ENCODE results near the gene ANO2.

The ANO2 gene

GRCh38 chr12:5778821-5779220 lies 166.2 kb downstream of the ANO2 start:
- DNase-seq (ENCODE audit: low spot score) = no peak

DNA sequence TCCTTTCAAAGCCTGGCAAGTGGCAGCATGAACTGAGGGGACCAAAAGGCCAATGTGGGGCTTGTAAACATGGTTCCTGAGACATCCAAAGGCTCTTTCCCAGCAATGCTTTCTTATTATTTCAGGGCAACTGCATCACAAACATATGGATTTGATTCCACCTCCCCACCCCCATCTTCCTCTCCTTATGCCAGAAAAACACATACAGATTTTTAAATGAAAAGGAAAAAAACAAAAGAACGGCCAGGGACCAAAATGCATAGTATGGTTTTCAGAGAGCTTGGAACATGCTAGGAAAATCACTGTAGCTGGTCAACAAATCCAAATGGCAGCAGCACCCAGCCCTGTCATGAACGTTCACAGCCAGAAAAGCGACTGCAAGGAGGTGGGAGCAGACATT lies 167.6 kb downstream of the ANO2 start:
- DNase-seq (ENCODE audit: low spot score) = no peak

DNA sequence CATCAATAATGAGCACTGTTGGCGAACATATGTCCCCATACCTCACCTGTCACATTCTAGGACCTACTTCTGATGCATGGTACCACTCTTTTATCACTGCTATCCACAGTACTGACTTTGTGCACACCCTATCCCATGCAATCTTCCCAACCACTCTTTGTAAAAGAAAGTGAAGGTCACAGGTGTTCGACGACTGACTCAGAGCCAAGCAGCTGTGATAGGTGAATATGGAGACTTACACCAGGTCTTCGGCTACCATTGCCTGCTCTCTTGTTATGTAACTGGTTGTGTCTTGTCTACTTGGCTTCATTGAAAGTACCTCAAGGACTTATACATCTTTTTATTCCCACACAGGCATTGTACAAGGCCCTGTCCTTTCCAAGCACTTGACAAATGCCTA lies 169.0 kb downstream of the ANO2 start:
- DNase-seq (ENCODE audit: low spot score) = no peak

GRCh38 chr12:5773550-5773949 lies 171.5 kb downstream of the ANO2 start:
- DNase-seq (ENCODE audit: low spot score) = no peak

DNA sequence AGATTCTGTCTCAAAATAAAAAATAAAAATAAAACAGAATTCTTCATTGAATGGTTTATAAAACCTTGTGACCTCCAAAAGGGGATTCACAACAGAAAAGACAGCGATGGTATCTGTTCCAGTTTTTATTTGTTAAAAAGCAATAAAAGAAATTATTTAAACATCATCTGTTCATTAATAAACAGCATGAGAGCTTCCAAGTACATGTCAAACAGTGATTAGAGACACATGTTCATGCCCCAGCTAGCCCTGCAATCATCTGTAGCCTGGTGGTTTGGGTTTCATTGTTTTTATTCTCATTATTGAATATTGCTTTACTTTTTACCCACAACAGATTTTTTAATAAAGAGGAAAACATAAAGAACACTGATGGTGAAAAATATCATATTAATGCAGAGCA lies 173.3 kb downstream of the ANO2 start:
- no peak for DNase-seq (ENCODE audit: low spot score)

GRCh38 chr12:5770727-5771126 lies 174.3 kb downstream of the ANO2 start:
- no peak for DNase-seq (ENCODE audit: low spot score)

DNA sequence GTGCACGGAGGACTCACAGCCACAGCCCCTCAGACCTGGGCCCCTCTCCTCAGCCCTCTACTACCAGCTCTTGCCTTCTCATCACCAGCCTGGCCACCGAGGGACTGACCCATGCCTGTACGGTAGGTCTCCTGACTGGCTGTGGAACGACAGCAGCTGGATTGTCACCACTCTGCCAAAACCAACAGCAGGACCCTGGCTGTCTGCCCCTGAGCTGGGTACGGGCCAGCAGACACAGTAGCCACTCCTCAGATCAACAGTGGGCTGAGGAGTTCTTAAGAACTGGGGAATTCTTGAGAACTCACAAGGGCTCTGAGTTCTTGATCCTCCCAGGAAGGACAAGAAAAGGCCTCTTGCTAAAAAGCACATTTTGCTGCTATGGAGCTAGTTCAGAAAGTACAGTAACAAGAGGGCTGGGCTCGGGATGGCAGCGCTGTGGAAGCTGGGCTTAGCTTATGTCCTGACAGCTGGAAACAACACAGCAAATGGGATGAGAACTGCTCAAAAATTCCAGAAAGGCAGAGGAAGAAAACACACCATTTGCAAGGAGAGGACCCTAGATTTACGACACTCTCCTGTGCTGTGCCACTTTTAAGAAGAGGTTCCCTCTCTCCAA lies 176.4 kb downstream of the ANO2 start:
- DNase-seq (ENCODE audit: low spot score) = no peak

- no peak for DNase-seq (ENCODE audit: low spot score)
Observed at GRCh38 chr12:5768171-5768570, 176.9 kb downstream of the ANO2 start.

- no peak for DNase-seq (ENCODE audit: low spot score)
Observed at GRCh38 chr12:5758347-5758746, 186.7 kb downstream of the ANO2 start.

GRCh38 chr12:5756338-5756842 lies 188.7 kb downstream of the ANO2 start:
- DNase-seq (ENCODE audit: low spot score) = no peak

- DNase-seq (ENCODE audit: low spot score) = no peak
Observed at GRCh38 chr12:5748027-5748426, 197.0 kb downstream of the ANO2 start.

DNA sequence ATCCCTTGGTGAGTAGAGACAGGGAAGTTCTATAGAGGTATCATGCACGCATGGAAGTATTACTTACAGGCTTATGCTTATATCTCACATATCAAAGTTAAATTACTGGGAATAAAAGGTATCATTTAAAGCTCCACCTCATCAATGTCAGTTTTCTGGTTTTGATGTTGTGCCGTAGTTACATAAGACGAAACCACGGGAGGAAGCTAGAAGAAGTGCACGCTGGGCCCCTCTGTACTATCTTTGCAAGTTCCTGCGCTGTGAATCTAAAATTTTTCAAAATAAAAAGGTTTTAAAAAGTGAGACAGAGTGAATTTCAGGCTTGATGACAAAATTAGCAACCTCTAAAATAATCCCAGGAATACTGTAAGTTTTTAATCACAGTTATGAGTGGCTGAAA lies 198.1 kb downstream of the ANO2 start:
- no peak for DNase-seq (ENCODE audit: low spot score)

DNA sequence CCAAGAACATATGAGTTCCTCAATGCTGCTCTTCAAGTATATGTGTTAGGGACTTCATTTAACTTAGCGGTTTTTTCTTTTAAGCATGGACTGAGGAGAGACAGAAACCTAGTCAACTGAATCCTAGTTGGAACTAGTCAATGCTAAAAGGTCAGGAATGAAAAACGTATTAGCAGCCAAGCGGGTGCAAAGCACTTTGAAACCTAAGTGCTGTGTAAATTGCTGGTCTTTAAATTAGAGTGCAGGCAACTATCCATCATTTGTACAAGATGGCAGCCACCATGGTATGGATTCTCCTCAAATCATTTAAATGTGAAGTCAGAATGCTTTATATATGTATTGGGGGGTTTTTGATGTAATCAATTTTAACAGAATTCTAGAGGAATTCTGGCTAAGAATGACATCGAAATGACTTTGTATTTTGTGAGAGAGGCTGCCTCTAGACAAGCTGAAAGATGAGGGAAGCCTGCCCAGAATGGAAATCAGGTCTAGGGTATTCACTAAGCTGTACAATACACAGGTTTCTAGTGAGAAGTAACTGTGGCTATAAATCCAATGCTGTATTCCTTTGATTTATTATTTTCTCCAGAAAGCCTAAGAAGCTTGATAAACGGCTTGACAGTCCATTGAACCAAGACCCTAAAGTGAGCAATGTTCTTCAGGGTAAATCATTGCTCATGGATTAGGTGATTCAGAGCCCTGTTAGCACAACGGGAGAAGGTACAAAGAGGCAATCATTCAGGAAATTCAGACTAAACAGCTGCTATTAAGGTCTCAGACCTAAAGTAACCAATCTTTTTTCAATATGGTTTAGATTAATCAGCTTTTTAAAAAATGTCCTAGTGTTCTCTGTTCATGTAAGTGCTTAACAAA lies 198.8 kb downstream of the ANO2 start:
- DNase-seq (ENCODE audit: low spot score) = no peak

GRCh38 chr12:5745251-5745888 lies 199.7 kb downstream of the ANO2 start:
- peak; percentile 71 for DNase-seq (ENCODE audit: low spot score)

DNA sequence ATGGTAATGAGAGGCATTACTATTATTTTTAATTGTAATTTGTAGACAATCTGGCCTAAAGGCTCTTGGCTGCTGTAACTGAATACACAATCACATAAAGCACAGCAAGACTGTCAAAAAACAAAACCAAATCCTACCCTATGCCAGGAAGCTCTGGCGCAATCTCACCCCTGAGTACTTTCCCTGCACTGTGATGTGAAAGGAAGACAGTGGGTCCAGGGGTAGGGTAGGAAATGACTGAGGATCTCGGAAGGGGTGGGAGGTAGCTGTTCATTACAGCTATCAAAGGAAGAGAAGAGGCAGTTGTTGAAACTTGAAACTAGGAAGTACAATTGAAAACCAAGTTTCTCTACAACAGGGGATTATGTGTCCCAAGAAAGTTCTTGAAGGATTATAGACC lies 202.8 kb downstream of the ANO2 start:
- no peak for DNase-seq (ENCODE audit: low spot score)

GRCh38 chr12:5739917-5740316 lies 205.1 kb downstream of the ANO2 start:
- no peak for DNase-seq (ENCODE audit: low spot score)

GRCh38 chr12:5737778-5738177 lies 207.3 kb downstream of the ANO2 start:
- DNase-seq (ENCODE audit: low spot score) = no peak

DNA sequence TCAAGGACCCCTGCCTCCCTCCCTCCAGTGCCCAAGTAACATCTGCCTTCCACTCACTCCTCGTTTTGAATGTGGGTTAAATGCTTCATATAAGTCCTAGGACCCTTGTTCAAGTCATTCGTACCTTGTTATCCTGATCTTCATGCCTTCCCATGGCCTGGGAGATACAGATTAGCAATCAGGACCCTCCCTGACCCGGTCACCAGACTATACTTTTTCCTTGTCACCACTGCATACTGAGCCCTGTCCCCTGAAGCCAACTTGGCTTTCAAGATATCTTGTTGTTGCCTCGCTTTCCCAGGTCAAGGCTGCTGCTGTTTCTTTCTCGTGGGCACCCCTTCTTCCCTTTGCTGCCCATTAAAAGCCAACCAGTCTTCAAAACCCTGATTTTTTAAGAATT lies 208.5 kb downstream of the ANO2 start:
- no peak for DNase-seq (ENCODE audit: low spot score)

- DNase-seq (ENCODE audit: low spot score) = no peak
Observed at GRCh38 chr12:5736016-5736415, 209.0 kb downstream of the ANO2 start.

GRCh38 chr12:5733916-5734315 lies 211.1 kb downstream of the ANO2 start:
- DNase-seq (ENCODE audit: low spot score) = no peak

GRCh38 chr12:5733136-5733755 lies 211.8 kb downstream of the ANO2 start:
- DNase-seq (ENCODE audit: low spot score) = no peak

- DNase-seq (ENCODE audit: low spot score) = no peak
Observed at GRCh38 chr12:5730962-5731361, 214.1 kb downstream of the ANO2 start.
